ENCODE results near the gene CFAP92.
"Not testable (repeated sequence)": the region's sequence is repeated elsewhere in the genome, so short reads cannot be mapped to it uniquely, and the experiment has no call there.

Gene CFAP92

DNA sequence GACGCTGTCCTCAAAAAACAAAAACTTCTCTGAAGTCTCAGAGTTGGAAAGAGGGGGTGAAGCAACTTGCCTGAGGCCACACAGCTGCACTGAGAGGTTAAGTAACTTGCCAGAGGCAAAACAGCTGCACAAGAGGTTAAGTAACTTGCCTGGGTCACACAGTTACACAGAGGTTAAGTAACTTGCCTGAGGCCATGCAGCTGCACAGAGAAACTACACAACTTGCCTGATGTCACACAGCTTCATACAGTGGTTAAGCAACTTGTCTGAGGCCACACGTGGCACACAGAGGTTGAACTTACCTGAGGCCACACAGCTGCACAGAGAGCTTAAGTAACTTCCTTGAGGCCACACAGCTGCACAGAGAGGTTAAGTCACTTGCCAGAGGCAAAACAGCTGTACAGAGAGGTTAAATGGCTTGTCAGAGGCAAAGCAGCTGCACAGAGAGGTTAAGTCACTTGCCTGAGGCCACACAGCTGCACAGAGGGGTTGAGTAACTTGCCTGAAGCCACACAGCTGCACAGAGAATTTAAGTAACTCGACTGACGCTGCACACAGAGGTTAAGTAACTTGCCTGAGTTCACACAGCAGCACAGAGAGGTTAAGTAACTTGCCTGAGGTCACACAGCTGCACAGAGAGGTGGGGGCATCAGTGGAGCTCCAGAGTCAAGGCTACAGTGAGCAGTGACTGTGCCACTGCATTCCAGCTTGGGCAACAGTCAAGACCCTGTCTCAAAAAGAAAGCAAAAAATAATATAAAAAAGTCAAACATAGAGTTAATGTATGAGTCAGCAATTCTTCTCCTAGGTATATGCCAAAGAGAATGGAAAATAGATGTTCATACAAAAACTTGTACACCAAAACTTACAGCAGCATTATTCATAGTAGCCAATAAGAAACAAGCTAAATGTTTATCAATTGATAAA is 126.4 kb downstream of the CFAP92 start:
- Histone ChIP-seq H3K4me3 (ENCODE audit: severe bottlenecking) (no peak overlapping the region), H3K4me1 (ENCODE audit: insufficient read depth, poor library complexity, severe bottlenecking) (no peaks in the 10 kb centered on the region), H3K27me3 (ENCODE audit: insufficient read depth, poor library complexity, severe bottlenecking) (no peaks in the 10 kb centered on the region), H3K36me3 (ENCODE audit: low read depth) (no peaks in the 10 kb centered on the region), H3K9me3 (ENCODE audit: severe bottlenecking) (no peaks in the 10 kb centered on the region), H3K27ac (ENCODE audit: poor library complexity, severe bottlenecking) (no peak overlapping the region)
- TF ChIP-seq, protein P1, sequence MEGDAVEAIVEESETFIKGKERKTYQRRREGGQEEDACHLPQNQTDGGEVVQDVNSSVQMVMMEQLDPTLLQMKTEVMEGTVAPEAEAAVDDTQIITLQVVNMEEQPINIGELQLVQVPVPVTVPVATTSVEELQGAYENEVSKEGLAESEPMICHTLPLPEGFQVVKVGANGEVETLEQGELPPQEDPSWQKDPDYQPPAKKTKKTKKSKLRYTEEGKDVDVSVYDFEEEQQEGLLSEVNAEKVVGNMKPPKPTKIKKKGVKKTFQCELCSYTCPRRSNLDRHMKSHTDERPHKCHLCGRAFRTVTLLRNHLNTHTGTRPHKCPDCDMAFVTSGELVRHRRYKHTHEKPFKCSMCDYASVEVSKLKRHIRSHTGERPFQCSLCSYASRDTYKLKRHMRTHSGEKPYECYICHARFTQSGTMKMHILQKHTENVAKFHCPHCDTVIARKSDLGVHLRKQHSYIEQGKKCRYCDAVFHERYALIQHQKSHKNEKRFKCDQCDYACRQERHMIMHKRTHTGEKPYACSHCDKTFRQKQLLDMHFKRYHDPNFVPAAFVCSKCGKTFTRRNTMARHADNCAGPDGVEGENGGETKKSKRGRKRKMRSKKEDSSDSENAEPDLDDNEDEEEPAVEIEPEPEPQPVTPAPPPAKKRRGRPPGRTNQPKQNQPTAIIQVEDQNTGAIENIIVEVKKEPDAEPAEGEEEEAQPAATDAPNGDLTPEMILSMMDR (IDR thresholded peaks at IDR 0.05; ENCODE audit: poor library complexity, severe bottlenecking) = no peak
- DNase-seq (ENCODE audit: low spot score) = no peak
- peak; percentile 14; the same call in 1 of the 3 replicates for ATAC-seq (ENCODE audit: low read depth)

DNA sequence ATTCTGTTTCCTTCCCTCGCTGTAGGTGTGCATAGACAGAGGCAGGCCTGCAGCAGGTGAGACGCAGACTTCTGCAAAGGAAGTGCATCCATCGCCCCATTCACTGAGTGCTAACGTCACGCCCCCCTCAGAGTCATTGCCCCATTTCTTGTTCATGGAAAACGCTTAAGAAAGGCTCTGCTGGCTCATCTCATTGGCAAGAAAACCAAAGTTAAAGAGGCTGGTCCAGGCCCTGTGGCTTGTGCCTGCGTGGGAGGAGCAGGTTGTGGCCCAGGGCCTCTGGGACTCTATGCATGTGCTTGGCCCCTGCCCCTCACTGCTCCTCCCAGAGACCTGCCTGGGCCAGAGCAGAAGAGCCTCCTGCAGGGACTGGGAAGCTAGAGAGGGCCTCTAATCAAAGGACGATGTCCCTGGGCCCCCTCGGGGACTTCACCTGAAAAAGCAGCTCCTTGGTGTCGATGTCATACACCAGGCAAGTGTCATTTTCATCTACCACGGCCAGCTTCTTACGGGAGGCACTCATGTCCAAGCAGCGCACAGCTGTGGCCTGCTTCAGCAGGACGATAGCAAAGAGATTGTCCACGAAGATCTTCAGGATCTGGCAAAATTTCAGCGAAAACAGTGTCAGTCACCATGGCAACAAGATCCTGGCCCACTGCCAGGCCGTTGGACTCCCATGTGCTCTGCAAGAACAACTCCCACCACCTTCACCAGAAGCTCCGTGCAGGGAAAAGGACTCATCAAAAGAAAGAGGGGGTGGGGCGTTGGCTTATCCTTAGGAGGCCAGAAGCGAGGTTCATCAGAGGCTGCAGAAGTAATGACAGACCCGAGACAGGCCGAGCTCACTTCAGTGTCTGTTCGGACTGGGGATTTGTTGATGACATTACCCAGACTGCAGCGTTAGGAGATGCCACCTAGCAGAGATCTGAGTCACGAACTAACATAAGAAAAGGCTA is 128.7 kb downstream of the CFAP92 start:
- not testable (repeated sequence) for H3K4me3 ChIP-seq (ENCODE audit: severe bottlenecking); DNase-seq (ENCODE audit: low spot score); ATAC-seq (ENCODE audit: low read depth); H3K4me1 ChIP-seq (ENCODE audit: insufficient read depth, poor library complexity, severe bottlenecking); H3K27ac ChIP-seq (ENCODE audit: poor library complexity, severe bottlenecking); H3K27me3 ChIP-seq (ENCODE audit: insufficient read depth, poor library complexity, severe bottlenecking); H3K36me3 ChIP-seq (ENCODE audit: low read depth); H3K9me3 ChIP-seq (ENCODE audit: severe bottlenecking)

- DNase-seq (ENCODE audit: low spot score) (no peak), ATAC-seq (ENCODE audit: low read depth) (no peak)
- TF ChIP-seq, protein P1 (IDR thresholded peaks at IDR 0.05; ENCODE audit: poor library complexity, severe bottlenecking) = no peak
- Histone ChIP-seq H3K4me1 (ENCODE audit: insufficient read depth, poor library complexity, severe bottlenecking) (no peaks in the 10 kb centered on the region), H3K27me3 (ENCODE audit: insufficient read depth, poor library complexity, severe bottlenecking) (no peaks in the 10 kb centered on the region), H3K4me3 (ENCODE audit: severe bottlenecking) (no peak overlapping the region), H3K9me3 (ENCODE audit: severe bottlenecking) (peaks cover 7% of the 10 kb centered on the region), H3K36me3 (ENCODE audit: low read depth) (no peaks in the 10 kb centered on the region), H3K27ac (ENCODE audit: poor library complexity, severe bottlenecking) (no peak overlapping the region)
Measured at GRCh38 chr3:128864351-128864811, 129.5 kb downstream of the CFAP92 start.

DNA sequence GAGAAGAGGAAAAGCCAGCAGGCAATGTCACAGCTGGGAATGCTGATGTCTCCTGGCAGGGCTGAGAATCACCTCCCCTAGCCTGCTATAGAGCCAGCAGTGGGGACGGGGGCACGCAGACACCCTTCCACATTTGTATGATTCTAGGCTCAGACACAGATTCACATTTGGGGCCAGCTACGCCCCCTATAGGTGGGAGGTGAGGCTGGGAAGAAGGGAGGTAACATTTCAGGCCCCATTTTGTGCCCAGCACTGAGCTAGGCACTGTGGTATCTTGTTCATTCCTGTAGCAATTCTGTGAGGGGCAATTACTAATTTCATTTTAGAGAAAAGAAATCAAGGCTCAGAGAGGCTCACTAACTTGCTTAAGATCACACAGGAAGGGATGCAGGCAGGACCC is 130.3 kb downstream of the CFAP92 start:
- no peak for ATAC-seq (ENCODE audit: low read depth)
- no peak overlapping the region for H3K4me3 ChIP-seq (ENCODE audit: severe bottlenecking)
- no peaks in the 10 kb centered on the region for H3K36me3 ChIP-seq (ENCODE audit: low read depth)
- H3K27ac ChIP-seq (ENCODE audit: poor library complexity, severe bottlenecking) = no peak overlapping the region
- TF ChIP-seq, protein P1 (IDR thresholded peaks at IDR 0.05; ENCODE audit: poor library complexity, severe bottlenecking) = no peak
- H3K27me3 ChIP-seq (ENCODE audit: insufficient read depth, poor library complexity, severe bottlenecking) = no peaks in the 10 kb centered on the region
- H3K9me3 ChIP-seq (ENCODE audit: severe bottlenecking) = peaks cover 12% of the 10 kb centered on the region
- no peak for DNase-seq (ENCODE audit: low spot score)
- H3K4me1 ChIP-seq (ENCODE audit: insufficient read depth, poor library complexity, severe bottlenecking) = no peaks in the 10 kb centered on the region

DNA sequence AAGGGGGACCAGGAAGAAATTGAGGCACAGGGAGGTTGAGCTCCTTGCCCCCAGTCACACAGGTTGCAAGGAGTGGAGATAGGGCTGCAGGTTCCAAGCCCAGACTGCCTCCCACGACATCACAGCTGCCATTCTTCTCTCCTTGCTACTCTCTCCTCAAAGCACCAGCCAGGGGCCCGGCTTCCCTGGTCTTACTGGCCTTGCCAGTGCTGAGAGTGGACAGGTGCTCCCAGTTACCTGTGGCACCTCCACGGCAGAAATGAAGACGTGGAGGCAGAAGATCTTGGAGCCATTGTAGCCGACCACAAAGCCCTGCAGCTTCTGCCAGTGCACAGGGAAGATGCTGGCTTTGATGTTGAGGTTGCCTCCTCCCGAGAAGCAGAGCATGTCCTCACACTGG is 132.4 kb downstream of the CFAP92 start:
- no peaks in the 10 kb centered on the region for H3K36me3 ChIP-seq (ENCODE audit: low read depth)
- TF ChIP-seq, protein P1 (IDR thresholded peaks at IDR 0.05; ENCODE audit: poor library complexity, severe bottlenecking) = no peak
- H3K27me3 ChIP-seq (ENCODE audit: insufficient read depth, poor library complexity, severe bottlenecking) = no peaks in the 10 kb centered on the region
- no peak overlapping the region for H3K4me3 ChIP-seq (ENCODE audit: severe bottlenecking)
- no peak for DNase-seq (ENCODE audit: low spot score)
- peaks cover 12% of the 10 kb centered on the region for H3K9me3 ChIP-seq (ENCODE audit: severe bottlenecking)
- no peaks in the 10 kb centered on the region for H3K4me1 ChIP-seq (ENCODE audit: insufficient read depth, poor library complexity, severe bottlenecking)
- no peak overlapping the region for H3K27ac ChIP-seq (ENCODE audit: poor library complexity, severe bottlenecking)
- no peak for ATAC-seq (ENCODE audit: low read depth)

All from RWPE2 (cell line).